ENCODE results near the gene TCF19.
"Not testable (repeated sequence)": the region's sequence is repeated elsewhere in the genome, so short reads cannot be mapped to it uniquely, and the experiment has no call there.

TCF19 gene

DNA sequence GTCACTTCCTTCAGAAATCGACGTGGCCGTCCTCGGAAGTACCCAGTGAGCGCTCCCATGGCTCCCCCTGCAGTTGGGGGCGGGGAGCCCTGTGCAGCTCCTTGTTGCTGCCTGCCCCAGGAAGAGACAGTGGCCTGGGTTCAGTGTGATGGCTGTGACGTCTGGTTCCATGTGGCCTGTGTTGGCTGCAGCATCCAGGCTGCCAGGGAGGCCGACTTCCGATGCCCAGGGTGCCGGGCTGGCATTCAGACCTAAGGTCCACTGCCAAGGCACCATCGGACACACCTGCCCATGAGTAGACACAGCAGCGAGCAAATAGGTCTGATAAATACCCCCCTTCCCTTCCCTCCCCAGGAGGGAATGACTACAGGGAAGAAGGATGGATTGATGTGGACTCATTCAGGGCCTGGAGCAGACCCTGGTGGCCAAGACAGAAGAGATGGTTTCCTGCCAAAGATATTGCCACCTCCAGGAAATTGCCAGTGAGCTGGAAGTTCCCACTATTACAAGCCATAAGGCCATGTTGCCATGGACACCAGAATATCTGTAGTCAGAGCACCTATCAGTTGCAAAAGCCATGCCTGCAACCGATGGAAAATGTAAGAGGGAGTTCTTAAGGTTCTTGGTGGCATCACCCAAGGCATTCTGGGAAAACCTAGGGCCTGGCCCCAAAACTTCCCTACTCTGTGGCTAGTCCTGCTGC, 4.2 kb downstream of the TCF19 start:
- DNase-seq (ENCODE audit: low read depth): no peak

DNA sequence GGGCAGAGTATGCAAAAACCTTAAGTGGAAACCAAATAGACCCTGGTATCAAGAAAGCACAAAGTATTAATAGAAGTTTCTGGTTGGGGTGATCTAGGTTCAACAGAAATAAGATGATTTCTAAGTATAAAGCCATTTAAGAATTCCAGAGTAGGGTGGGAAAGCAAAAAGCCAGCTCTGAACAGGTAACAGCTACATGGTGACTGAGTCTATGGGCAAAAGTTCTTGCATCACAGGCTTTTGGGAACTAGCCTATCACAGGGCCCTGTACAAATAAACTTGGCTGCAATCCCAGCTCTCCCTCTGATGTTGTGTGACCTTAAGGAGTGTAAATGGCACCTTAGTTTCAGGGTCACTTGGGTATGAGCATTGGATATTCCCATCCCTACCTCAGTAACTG, 5.5 kb downstream of the TCF19 start:
- no peak for DNase-seq (ENCODE audit: low read depth)

DNA sequence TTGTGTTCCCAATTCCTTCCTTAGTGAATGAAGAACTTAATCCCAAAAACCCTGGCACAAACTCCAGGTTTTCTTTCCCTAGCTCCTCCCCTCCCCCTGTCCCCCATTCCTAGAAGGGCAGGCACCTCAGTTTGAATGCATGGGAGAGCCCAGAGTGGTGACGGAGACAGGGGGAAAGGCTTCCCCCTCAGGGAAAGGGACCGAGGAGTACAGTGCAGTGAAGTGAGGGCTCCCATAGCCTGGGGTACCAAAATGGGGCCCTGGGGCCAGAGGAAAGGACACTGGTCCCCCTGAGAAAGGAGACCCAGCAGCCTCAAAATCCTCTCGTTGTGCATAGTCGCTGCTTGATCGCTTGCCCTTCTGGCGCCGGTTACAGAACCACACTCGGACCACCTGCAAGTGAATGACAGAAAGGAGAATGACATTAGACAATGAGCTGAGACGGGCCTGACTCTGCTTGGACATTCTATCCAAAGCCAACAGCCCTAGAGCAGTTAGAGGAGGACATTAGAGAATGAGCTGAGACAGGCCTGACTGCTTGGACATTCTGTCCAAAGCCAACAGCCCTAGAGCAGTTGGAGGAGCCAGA, 6.2 kb downstream of the TCF19 start:
- DNase-seq (ENCODE audit: low read depth): not testable (repeated sequence)

DNA sequence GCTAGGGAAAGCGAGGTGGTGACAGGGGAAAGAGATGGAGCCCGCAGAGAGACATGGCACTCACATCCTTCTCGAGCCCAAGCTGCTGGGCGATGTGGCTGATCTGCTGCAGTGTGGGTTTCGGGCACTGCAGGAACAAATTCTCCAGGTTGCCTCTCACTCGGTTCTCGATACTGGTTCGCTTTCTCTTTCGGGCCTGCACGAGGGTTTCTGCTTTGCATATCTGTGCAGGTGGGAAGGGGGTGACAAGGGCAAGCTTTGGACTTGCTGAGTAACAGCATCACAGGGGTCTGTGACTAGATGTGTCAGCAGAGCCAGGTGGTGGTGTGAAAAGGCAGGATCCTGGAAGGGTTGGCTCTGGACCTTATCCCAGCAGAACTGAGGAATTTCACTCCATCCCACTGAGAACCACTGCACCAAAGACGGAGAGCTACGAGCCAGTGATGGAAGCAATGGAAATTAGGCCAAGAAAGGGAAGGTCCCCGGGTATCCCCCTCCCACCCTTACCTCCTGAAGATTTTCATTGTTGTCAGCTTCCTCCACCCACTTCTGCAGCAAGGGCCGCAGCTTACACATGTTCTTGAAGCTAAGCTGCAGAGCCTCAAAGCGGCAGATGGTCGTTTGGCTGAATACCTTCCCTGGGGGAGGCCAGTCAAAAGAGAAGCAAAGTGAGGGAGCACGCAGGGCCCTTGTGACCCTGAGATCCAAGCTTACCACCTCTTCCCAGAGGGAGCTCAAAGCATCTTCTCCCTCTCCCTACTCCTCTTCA, 6.9 kb downstream of the TCF19 start:
- DNase-seq (ENCODE audit: low read depth): not testable (repeated sequence)

DNA sequence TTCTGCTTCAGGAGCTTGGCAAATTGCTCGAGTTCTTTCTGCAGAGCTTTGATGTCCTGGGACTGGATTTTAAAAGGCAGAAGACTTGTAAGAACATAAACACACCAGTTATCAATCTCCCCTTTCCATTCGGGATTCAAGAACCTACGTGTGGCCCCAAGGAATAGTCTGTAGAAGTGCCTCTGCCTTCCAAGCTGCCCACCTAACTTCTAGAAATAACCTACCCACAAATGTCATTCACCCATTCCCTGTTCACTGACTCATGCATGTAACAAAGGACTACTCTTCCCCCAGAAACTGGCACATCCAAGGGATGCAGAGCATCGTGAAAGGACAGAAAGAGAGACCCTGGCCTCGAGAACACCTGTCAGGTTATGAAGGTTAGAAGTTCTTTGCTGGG, 7.6 kb downstream of the TCF19 start:
- DNase-seq (ENCODE audit: low read depth): no peak

DNA sequence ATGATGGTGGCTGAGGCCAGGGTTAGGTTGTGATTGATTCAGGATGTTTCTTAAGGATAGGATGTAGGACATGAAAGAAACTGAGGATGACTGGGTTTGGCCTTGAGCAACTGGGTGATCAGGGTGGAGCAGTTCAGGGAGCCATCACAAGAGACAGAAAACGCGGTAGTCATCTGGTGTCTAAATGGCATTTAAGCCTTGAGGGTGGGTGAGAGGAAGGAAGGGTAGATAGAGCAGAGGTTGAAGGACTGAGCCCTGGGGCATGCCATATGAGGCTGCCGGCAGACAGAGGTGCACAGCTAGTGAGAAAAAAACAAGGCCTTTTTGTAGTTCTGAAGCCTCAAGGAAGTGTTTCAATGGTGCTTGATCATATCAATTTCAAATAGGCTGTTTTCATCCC, 10.2 kb downstream of the TCF19 start:
- no peak for DNase-seq (ENCODE audit: low read depth)

DNA sequence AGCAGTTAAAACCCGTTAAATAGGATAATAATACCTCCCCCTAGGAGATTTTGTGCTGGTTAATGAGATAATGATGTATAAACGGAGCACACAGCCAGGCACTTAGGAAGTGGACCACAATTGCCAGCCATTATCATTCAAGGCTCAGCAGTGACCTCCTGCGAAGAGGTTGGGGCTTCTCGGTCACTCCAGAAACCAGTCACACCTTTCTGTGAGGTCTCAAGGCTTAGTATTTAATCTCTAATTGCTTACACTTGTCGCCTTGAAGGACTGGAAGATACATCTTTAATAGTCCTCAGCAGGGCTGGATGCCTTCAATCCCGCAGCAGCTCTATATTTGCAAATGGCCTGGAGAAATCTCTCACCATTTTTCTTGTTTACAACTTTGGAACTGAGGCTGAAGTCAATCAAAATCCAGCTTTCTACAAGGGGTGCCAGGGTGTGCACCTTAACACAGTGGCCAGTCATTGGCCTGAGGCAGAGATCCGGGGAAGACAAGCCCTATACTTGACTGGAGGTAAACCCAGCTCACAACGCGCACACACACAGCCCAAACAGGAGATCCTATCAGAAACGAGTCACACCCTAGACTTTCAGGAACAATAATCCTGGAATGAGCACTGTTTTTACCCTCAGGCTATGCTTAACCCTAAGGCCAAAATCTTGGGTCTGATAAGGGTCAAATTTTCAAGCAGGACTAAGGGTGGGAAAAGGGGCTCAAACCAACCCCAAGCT, 10.9 kb downstream of the TCF19 start:
- no peak for DNase-seq (ENCODE audit: low read depth)

DNA sequence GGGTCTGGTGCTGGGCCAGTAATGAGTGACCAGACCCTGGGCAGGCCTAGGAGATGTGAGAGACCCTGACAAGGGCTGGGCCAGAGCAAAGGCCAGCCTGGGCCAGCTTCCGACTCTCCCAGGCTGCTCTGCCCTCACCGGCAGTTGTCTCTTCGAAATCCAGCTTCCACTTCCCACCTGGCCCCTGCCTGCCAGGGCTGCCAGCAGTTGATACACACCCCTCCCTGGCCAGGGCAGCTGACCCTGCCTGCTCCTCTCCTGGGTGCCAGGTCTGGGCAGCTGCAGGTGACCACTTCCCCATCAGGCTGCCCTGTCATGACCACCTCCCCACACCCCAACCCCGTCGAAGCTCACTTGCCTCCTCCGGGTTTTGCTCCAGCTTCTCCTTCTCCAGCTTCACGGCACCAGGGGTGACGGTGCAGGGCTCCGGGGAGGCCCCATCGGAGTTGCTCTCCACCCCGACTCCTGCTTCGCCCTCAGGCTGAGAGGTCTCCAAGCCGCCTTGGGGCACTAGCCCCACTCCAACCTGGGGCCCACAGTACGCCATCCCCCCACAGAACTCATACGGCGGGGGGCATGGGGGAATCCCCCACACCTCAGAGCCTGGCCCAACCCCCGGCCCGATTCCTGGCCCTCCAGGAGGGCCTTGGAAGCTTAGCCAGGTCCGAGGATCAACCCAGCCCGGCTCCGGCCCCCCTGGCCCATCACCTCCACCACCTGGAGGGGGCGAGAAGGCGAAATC, 11.6 kb downstream of the TCF19 start:
- DNase-seq (ENCODE audit: low read depth): not testable (repeated sequence)

DNA sequence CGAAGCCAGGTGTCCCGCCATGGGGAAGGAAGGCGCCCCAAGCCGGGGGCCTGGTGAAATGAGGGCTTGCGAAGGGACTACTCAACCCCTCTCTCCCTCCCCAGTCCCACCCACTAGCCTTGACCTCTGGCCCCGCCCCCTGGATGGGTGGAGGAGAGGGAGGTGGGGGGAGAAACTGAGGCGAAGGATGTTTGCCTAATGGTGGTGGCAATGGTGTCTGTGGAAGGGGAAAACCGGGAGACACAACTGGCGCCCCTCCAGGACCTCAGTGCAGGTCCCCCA, 12.2 kb downstream of the TCF19 start, which contains the start of gene POU5F1:
POU5F1 (minus strand) TSS at position 83 of the 282 bp plus-strand sequence; CDS start at position 21, 62 bp downstream.
- no peak for DNase-seq (ENCODE audit: low read depth)

DNA sequence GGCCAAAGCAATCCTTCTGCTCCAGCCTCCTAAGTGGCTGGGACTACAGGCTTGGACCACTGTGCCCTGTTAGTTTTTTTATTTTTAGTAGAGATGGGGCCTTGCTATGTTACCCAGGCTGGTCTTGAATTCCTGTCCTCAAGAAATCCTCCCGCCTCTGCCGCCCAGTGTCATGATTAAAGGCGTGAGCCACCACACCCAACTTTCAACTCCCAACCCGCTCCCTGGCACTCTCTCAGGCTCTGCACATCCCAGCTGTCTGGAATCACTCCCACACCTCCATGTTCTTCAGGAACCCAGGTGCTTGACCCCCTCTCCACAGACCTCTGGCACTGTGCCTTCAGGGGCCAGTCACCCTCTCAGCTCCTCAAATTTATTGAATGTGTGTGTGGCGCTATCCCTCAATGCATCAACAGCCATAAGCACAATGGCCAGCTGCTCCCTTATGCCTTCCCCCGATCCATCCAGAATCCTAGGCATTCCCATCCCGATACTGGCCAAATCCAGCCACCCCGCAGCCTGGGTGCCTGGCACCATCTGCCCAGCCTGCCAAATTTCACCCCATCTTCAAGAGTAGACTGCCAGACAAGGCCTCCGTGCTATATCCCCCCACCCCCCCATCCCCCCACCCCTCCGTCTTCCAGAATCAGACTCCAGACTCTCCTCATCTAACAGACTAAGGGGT, 12.7 kb downstream of the TCF19 start:
- no peak for DNase-seq (ENCODE audit: low read depth)

DNA sequence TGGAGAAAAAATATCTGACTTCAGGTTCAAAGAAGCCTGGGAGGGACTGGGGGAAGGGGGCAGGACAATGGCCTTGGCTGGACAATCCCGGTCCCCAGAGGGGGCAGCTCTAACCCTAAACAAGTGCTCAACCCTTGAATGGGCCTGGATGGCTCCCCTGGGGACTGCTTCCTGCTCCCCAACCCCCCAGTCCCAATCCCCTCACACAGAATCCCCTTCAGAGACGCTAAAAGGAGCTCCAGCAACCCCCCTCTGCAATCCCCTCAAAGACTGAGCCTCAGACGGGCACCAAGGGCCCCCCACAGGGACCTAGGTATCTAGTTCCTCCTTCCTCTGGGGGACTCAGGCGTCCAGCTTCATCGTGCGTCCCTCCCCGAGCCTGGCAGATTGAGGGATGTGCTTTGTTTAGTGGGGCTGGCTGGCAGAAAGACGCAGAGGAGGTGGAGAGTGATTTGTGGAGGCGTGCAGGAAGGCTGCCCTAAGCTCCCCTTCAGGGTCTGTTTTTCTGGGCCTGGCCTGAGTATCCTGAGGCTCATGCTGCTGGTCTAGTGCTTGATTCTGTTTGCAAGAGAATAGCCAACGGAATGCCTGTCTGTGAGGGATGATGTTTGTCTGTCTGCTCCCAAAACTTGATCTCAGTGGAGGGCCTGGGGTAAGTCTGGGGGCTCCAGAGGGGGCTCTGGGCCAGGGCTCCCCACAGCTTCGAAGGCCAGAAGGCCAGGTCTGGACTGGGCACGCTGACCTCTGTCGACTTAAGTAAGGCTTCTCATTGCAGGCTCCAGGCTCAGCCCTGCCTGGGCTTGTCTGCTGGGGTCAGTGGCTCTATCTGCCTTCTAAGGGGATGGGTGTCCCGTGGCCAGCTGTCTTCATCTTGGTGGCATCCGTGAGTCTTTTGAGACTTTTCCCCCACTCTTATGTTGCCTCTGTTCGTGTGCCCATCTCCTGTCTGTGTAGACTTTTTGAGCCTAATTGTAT, 13.8 kb downstream of the TCF19 start:
- no peak for DNase-seq (ENCODE audit: low read depth)

DNA sequence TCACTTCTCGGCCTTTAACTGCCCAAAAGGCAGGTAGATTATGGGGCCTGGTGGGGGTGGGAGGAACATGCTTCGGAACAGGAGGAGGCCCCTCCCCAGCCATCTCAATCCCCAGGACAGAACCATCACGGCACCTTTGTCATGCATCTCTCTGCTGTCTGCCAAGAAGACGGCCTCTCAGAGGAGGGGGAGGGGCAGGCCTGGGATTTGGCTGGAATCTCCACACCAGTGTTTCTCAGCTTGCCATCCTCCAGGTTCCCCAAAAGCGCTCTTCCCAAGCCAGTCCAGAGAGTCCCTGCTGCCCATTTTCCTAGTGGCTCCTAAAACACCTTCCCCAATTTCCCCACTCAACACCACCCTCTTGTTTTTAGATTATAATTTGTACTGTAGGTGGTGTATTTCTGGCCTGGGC, 14.6 kb downstream of the TCF19 start:
- DNase-seq (ENCODE audit: low read depth): no peak

DNA sequence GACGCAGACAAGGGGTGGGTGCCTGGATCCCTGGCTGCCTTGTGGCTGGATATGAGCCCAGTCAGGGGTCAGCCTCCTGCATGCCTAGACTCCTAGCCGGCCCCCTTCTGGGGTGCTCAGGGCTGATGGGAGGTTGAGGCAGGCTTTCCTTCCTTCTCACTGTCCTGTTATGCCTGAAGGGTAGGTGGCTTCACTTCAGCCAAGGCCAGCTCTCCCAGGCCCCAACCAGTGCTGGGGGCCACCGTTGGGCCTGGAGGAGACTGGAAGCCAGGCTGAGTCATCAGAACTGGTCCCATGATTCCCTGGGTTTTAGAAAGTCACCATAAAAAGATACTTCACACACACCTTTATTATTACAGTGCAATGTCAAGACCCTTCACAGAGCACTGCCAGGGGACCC, 15.0 kb downstream of the TCF19 start:
- no peak for DNase-seq (ENCODE audit: low read depth)

DNA sequence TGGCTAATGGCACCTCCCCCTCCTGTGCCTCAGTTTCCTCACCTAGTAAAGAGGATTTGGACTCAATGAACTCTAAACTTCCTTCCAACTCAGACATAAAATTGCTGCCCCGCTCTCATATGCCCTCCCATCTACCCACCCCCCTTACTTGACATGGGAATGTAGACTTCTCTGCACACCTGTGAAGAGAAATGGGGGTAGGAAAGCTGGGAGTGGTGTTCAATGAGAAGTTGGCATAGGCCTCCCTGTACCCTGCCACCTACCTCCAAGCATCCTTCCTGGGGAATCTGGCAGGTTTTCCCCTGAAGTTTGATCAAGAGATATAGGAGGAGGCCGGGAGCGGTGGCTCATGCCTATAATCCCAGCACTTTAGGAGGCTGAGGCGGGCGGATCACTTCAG, 16.0 kb downstream of the TCF19 start:
- DNase-seq (ENCODE audit: low read depth): no peak

DNA sequence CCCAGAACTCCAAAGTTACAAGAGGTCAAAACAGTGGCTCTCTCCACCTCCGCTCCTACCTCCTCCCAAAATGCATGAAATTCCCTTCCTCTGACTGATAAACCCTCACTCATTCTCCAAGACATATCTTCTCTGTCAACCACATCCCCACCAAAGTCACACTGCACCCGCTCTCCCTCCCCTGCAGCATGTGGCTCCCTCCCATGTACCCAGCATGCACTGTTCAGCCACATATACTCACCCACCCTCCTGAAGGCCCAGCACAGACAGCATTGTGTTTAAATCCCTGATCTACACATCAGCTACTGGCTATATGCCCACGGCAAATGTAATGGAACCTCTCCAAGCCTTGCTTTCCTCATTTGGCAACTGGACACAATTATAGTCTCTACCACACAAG, 17.6 kb downstream of the TCF19 start:
- DNase-seq (ENCODE audit: low read depth): no peak

DNA sequence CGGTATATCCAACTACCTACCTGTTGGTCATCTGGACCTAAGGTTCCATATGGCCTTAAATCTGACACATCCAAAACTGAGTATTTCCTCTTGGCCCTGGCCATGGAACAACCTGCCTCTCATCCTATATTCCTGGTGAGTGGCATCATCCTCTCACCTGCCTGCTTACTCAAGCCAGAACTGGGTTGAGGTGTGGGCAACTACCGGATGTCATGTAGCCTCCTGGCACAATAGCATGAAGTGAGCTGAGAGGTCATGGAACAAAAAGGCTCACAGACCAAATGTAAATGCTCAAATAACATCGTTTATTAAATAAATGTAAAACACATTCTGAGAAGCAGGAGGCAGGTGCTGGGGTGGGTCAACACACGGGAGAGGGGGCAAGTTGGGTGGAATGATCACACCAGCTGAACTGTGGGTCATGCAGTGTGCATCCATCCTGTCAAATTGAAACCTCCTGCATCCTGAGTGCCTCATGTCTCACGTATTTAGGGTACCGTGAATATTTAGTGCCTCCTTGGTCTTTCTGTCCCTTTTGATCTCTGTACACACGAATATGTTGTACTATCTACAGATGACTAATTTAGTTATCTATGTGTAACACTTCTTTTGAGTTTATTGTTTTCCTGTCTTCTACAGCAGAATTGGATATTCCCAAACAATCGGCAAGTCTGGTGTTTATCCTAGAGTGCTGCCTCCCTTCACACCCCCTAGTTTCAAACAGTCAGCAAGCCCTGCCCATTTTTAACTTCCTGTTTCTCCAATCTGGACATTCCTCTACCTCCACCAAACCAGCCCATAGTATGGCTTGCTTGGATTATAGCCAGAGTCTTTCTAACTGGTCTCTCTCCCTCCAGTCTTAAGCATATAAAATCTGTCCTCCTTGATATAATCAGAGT, 20.0 kb downstream of the TCF19 start:
- no peak for DNase-seq (ENCODE audit: low read depth)

DNA sequence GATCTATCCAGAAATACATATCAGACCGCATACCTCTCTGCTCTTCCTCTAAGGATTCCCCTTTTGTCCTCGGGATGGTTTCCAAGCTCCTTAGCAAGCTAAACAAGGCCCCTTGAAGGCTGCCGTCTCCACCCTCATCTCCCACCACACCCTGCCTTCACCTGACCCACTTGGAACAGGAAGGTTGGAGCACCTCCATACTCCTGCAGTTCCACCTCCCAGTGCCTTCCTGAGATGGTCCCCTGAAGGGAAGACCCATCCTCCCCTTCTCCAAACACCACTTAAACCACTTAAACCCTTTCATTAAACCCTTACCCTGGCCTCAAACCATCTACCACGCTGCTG, 20.6 kb downstream of the TCF19 start:
- DNase-seq (ENCODE audit: low read depth): no peak

DNA sequence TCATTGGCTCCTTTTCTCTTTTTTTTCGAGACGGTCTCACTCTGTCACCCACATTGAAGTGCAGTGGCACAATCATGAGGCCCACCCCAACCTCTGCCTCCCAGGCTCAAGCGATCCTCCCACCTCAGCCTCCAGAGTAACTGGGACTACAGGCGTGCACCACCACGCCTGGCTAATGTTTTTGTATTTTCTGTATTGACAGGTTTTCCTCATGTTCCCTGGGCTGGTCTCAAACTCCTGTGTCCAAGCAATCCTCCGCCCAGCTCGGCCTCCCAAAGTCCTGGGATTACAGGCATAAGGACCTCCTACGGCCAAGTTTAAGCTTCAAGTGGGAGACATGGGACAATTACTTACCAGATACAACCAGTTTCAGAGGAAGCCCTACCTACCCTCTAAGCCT, 21.5 kb downstream of the TCF19 start:
- no peak for DNase-seq (ENCODE audit: low read depth)

DNA sequence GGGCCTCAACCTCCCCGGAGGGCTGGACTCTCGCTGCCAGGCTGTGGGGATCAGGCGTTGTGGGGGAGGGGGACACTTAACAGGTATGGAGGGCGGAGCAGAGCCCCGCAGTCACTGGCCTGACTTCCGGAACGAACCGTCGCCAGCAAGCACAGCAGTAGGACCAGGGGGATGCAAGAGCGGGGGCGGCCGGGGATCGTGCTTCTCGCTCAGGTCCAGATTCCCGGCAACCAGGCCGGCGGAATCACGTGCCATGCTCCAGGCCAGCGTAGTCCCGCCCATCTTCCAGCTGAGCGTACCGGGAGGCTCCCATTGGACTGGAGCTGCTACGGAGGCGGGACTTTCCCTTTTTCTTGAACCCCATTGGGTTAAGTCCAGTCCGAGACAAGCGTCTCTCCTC, 22.1 kb downstream of the TCF19 start:
- peak; percentile 50 for DNase-seq (ENCODE audit: low read depth)

All from activated T-cell treated with anti-CD3 and anti-CD28 coated beads for 48 hours (primary cell).